OCI-M2 (cell line): Measurements from ENCODE around the gene METTL25.

Experiments used
- DNase-seq: peaks from one replicate; lab custom pipeline; 2025; ENCODE audit not compliant: unreplicated experiment; lab: John Stamatoyannopoulos, UW

The METTL25 gene

DNA sequence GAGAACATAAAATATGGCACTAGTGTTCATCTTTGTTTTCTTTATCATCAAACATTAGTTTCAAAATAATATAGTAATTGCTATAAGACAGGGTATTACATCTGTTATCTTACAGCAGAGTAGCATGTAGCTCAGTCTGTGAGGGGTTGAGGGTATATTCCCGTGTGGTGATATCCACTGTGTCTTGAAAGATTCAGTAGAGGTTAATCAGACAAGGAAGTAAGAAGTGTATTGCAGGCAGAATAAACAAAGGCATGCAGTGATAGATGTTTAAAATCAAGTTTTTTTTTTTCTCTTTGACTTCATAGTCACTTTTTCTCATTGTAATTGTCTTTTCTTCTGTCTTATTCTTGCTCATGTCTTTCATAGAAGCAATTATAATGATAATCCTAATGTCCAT is 48.3 kb downstream of the METTL25 start:
- DNase-seq, result no peak

DNA sequence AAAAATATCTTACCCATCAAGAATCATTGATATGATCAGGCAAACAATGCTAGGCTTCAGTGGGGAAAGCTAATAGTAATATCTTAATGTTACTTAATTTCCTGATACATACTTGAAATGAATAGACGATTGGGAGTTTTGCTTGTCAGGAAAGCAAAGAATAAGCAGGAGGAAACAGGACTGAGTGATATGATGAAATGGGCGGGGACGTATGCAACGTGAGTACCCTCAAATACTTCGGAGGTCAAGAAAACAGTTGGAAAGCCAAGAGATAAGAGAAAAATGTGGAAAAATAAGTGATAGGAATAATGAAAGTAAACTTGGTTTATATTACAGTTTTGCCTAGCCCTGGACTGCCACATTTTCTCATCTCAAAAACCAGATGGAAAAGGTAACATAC is 49.2 kb downstream of the METTL25 start:
- no peak for DNase-seq

DNA sequence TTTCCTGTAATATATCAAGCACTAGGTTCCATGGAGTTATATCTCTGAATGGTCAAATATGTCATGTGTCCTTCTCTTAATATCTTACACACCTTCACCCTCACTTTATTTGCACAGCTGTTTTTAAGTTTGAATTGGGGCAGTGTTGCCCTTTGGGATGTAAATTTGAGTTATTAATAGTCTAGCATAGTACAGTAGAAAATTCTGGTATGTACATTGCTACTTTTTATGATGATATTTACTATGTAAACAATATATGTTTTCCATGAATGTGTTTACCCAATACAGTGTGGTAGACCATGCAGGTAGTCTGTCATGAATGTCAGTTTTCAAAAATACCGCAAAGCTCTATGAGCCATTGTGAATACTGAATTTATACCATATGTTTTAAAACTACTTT is 50.5 kb downstream of the METTL25 start:
- DNase-seq, result no peak

DNA sequence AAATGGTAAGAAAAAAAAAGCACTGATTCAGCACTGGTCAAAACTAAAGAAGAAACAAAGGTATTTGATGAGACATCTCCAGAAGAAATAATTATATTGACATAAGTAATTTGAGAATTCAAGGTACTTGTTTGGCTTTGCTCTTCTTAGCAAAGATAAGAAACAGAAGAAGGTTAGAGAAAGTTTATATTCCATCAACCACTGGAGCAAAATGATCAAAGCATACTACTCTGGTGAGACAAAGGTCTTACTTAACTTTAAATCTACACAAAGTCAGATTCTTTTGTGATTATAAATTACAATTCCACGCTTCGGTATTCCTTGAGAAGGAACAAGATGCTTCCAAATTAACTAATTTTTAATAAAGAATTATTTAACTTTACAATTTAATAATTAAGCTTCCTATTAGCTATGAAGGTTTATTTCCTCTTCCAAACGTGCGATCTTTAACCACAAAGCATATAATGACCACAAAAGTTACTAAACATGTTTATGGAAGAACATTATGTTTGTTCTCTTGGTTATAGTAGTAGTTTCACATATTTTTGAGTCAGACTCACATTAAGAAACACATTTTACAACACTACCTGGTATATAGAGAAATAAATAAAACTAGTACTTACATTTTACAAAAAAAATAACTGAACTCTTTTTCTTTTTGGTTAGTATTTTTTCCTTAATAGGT is 53.4 kb downstream of the METTL25 start:
- no peak for DNase-seq

DNA sequence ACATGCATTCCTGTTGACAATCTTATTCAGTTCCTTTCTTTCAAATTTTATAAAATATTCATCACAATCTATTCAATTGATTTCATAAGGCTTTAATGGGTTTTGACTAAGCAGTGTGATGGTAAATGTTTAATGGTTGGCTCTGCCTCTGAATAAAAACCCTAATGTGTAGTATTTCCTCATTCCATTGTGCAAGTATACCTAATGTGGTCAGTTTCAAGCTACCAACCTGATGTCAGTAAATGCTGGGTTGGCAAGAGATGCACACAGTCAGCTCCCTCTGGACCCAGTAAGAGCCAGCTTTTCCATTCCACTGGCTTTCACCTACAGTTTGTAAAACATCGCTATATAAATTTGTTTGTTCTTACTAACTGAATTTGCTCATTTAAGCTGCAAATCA is 53.9 kb downstream of the METTL25 start:
- no peak for DNase-seq

DNA sequence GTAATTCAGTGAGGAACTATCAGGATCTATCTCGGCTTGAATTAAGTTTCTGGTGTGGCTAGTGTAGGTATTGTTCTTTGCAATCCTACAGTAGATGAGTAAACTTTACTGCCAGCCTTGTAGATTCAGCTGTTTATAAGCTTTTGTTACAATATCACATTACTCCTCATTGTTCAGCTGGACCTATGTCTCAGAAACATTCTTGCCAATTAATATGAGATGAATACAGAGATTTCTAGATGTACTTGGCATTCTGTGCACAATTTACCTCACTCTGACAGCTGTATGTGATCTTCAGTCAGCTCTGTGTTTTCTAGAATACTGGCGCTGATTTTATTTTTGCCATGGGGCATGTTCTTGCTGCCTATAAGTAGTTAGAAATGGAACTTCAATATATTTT is 55.7 kb downstream of the METTL25 start:
- DNase-seq, result no peak

DNA sequence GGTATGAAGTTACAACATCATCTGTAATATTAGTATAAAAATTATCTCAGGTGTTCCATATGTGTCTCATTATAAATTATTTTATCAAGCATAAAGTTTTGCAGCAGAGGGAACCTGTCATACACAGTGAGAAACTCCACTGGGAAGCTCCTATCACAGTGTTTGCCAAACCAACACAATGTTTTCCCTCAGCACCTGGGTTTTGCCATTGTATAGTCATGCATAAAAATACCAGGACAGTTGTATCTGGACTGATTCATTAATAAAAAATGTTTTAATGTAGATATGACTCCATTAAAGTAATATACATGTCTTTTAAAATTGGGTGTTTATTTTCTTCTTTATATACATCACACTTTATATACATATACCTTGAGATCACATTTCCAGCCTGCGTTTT is 56.6 kb downstream of the METTL25 start:
- DNase-seq, result no peak

DNA sequence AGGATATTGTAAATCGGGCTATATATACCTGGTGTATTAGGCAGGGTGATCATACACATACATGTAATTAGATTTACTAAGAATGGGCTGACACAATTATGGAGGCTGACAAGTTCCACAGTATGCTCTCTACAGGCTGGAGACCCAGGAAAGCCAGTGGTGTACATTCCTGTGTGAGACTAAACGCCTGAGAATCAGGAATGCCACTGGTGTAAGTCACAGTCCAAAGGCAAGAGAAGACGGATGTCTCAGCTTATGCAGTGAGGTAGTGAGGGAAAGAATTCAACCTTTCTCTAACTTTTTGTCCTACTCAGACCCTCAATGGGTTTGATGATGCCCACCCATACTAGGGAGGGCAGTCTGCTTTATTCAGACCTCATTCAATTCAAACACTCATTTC is 57.1 kb downstream of the METTL25 start:
- DNase-seq, result no peak

DNA sequence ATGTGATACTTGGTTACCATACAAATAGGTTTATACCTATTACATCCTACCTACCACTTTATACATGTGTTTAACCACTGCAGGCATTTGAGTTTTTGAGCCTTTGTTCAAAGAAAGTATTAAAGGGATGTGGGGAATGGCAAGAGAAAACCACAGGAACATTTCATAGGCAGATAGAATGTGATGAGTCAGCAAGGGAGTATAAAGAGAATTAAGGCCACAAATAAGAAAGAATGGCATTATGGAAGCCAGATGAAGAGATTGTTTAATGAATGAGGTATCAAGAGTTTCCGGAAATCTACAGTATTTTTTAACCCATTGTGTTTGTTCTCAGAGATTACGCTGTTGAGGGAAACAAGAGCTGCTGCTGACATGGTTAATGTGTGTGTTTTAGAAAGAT is 66.9 kb downstream of the METTL25 start:
- no peak for DNase-seq

DNA sequence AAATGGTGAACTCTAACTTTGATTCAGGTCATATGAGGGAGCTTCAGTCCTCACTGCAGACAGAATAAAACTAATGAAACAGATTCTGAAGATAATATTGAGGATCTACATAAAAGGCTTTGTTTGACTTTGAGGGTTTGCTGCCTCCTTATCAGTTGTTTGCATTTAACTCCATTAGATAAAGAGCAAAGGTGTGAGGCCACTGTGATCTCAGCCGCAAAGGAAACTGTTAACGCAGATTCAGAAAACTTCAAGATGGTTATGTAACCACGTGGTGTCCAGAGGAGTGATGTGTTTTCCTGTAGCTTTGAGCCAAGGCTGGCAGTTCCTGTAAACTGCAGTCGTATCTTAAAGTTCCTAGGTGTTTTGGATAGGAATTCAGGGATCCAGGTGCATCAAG is 67.8 kb downstream of the METTL25 start:
- DNase-seq, result no peak

DNA sequence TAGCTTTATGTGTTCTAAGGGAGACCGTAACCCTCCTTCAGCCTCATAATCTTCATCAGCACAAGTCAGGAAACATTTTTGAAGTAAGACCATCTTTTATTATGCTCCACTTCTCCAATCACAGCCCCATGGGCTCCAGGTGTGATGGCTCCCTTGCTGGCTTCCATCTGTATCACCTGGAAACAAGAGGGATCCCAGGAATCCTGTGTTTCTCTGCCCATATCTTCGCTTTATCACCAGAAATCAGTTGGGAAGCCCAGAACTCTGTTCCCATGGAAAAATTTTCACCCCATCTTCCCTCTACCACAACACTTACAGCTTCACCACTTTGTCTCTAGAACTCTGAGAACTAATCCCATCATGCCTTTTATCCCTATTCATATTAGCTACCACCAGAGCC is 68.3 kb downstream of the METTL25 start:
- DNase-seq, result no peak

DNA sequence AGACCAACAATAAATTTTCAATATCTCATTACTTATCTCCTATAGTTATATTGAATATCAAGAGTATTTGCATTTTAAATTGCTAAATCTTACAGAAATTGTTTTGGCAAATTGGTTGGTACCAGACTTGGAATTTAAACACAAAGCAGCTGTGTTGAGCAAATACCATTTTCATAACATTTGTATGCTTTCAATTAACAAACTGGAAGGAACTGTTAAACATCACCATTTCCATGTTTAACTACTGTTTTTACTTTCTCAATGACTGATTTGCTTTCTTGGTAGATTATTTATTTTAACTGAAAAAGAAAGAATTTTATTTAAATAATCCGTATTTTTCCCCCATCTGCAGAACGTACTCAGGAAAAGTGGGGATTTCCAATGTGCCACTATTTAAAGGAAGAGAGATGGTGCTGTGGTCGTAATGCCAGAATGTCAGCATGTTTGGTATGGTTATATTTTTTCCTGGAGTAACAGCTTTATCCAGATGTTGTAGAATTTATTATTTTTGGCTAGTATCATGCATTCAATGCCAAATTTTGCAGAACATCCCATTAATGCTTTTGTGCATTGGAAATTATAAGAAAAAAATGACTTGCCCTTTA is 72.3 kb downstream of the METTL25 start:
- DNase-seq, result no peak

DNA sequence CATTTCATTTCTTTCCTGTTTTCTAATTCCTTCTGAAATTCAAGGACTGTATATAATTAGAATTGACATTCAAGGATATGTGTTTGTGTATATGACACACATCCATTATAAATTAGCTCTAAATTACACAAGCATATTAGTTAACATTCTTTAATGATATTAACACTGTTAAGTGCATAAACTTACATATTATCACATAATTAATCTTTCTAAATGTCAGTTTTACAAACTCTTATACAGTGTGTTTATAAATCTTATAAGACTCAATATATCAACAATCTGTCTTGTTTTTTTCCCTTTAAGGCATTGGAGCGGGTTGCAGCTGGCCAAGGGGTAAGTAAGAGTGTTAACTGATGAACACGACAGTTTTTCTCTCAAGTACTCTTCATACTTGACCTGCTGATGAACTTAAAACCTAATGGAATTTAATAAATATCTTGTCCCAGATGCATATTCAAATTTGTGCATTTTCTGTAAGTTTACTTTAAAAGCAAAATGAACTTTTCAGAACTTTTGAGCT is 76.1 kb downstream of the METTL25 start:
- DNase-seq, result no peak

DNA sequence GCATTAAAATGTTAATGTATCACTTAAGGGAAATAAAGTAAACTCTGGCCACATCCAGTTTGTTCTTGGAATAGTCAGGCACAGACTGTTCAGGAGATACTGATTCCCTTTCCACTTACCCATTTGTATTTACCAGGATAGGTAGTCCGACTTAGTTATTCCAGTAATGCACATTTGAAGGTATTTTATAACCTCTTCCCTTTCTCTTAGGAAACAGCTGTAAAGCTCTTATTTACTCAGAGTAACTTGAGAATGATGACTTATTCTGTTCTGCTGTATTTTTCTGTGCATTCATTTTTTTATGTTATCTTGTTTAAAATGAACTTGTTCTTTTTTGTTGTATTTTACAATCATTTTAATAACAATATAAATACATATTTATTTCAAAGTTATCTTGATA is 78.0 kb downstream of the METTL25 start:
- no peak for DNase-seq

DNA sequence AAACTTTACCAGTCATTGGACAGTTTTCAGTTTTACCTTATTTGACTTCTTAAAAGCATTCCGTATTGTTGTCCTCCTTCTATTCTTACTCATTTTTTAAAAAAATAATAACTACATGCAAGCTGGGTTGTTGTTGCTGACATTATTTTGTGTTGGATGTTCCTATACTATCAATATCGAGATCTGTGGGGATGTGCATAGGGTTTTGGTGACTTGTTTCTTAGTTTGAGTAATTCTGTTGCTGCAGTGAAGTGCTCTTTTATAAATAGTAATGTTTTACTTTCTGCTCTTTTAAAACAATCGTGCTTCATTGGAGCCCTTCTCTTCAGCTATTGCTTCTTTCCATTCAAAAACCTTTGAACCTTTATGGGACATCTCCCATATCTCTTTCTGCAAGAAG is 79.4 kb downstream of the METTL25 start:
- no peak for DNase-seq

DNA sequence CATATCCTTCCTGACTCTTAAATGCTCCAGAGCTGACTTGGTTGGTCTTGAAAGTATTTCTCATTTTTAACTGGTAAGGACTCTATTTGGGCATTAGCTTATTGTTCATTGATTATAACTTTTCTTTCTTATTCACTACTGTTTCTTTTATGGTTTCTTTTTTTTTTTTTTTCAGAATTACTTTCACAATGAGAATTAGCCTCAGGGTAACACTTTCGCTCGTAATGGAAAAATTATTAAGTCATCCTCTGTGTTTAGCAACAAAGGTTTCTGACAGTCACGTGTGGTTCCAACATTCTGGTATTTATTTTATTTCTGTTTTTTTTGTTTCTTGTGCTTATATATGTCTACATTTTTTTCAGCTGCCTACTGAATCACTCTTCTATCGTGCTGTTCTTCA is 80.0 kb downstream of the METTL25 start:
- no peak for DNase-seq

DNA sequence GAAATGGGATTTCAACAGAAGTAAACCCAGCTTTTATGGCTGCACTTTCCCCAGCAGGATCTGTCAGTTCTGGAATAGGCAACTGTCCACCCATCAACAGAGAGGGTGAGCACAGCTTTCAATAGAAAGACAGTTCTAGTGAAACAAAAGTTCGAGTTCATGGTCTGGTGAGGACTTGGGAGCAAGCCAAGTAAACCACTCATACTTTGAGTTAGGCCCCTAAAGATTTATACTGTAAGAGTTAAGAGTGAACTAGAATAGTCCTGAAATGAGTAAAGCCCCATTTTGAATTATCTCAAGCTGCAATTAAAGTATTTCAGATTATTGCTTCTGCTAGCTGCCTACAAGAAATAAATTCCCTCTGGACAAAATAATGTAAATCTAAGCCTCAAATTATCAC is 82.6 kb downstream of the METTL25 start:
- no peak for DNase-seq

DNA sequence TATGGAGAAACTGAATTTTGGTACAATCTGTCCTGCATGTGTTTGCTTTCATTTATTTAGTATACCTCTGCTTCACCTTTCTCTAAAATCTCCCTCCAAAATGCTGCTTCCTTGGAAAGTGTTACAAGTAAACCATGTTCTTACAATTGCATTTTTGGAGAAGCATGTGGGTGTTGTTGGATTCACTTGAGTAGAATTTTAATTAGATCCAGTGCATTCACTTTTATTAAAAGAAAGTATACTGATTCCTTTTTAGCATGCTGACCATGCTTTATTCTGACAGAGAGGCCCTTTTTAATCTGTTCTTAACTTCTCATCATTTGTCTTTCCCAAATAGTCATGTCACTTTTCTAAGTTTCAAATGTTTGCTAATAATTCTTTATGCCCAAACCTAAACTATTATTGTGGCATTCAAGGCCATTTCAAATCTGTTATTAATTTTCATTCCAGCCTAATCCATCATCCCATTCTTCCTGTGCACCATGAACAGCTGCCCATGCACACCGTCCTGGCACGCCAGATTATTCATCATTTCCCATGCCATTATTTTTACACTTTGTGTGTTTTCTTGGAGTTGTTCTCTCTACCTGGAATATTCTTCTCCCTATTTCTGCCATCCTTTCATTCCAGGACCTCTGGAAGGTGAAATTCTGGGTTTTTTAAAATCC is 90.7 kb downstream of the METTL25 start:
- DNase-seq, result no peak

DNA sequence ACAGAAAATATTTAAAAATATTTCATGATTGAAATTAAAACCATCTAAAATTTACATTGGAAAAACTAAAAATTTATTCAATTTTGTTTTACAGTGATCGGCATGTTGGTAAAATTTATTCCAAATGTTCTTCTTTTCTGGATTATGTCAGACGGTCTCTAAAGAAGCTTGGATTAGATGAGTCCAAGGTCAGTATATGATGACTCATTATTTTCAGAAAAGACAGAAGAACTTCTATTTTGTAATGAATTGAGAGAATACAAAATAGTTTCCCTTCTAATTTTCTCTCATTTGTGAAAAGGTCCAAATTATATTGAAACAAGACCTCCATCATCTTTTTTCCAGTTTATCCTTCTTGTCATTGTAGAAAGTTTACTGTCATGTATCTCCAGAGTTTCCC is 98.3 kb downstream of the METTL25 start:
- no peak for DNase-seq

DNA sequence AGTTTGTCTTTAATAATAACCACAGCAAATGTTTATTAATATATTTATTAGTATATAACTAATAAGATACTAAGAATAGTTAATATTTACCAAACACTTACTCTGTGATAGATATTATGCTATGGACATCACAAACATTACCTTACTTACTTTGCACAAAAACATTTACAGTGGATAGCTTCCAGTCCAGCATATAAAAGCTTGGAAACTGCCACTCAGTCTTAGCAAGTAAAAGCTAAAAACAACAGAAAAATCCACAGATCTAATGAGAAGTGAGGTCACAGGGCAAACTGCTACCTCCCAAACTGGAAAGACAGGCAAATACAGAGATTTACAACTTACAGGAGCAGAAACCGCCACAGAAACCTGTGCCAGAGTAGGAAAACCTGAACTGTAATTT is 99.8 kb downstream of the METTL25 start:
- no peak for DNase-seq

DNA sequence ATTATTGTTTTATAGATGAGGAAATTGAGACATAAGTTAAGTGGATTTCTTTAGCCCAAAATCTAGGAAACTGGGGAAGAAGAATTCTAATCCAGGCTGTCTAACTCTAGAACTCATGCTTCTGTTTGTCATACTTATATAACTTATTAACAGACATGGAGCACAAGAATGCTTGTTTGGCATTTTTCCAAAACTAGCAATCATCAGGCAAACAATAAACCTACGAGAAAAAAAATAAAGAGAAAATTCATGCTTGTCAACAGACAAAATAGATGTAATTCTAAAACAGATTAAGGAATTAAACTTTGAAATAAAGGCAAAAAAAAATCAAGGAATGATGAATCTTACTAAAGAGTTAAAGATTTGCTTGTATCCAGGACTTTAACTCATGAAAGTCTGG is 103.1 kb downstream of the METTL25 start:
- no peak for DNase-seq

DNA sequence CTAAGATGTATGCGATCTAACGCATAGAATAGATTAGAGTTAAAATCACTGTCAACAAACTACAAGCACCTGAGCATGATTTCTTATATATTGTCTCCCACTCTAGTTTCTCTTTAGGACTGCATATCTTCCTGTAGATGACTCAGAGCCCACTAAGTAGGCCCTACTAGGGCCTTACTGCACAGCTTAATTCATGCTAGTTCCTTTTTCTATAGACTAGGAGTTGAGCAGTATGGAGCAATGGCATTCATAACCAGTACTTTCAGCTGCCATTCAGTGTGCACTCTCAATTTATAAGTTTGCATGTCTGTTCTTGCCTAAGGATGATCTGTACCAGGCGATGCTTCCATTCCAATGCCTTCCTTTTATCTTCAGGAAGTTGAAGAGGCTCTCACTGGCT is 103.5 kb downstream of the METTL25 start:
- no peak for DNase-seq
